Calu3 (cell line): Measurements from ENCODE around the gene FER. TPM values are rescaled to one million over a fixed set of nuclear protein-coding genes. Genes with fewer than 3 reads are reported as not detected.
"Not testable (repeated sequence)": the region's sequence is repeated elsewhere in the genome, so short reads cannot be mapped to it uniquely, and the experiment has no call there.

ENCODE experiments used
- BruUV-seq: library from RNA; stranded (reverse); fragments of 400-500 nt; replicated peaks from 2 replicates; lab custom pipeline; 2021; lab: Mats Ljungman, UMichigan
- CTCF ChIA-PET: fragments of 300-600 bp; sonication (Branson Sonifier 250); formaldehyde crosslinking; loops from one replicate; lab custom pipeline; 2022; ENCODE audit warnings: antibody characterized with exemption; lab: Charles Lee
- DNase-seq: peaks from one replicate; pipeline ENCODE4 v3.0.0; 2022
- H3K27ac Mint-ChIP-seq: one replicate; pipeline ENCODE4 v1.8.0; 2022; ENCODE audit warnings: mixed read lengths; ENCODE audit not compliant: unreplicated experiment
- H3K27me3 Mint-ChIP-seq: one replicate; pipeline ENCODE4 v1.8.0; 2022; ENCODE audit warnings: mixed read lengths; ENCODE audit not compliant: unreplicated experiment
- H3K36me3 Mint-ChIP-seq: one replicate; pipeline ENCODE4 v1.8.0; 2022; ENCODE audit warnings: mild to moderate bottlenecking, moderate library complexity, mixed read lengths; ENCODE audit not compliant: insufficient read depth, unreplicated experiment
- H3K4me1 Mint-ChIP-seq: one replicate; pipeline ENCODE4 v1.8.0; 2022; ENCODE audit warnings: mild to moderate bottlenecking, low read depth, mixed read lengths; ENCODE audit not compliant: unreplicated experiment
- H3K4me3 Mint-ChIP-seq: one replicate; pipeline ENCODE4 v1.8.0; 2022; ENCODE audit warnings: mild to moderate bottlenecking, low read depth, moderate library complexity, mixed read lengths; ENCODE audit not compliant: unreplicated experiment
- H3K9me3 Mint-ChIP-seq: one replicate; pipeline ENCODE4 v1.8.0; 2022; ENCODE audit warnings: low read depth, mixed read lengths; ENCODE audit not compliant: unreplicated experiment
- CTCF ChIP-seq: fragments of 200-600 bp; IDR thresholded peaks from one replicate; pipeline ENCODE4 v1.8.0; 2022; ENCODE audit warnings: antibody characterized with exemption; ENCODE audit not compliant: unreplicated experiment
- intact Hi-C: fragments of 100-400 bp; cut with micrococcal nuclease; formaldehyde crosslinking; loops from one replicate; pipeline ENCODE4 v1.10.0; 2022; ENCODE audit not compliant: unreplicated experiment
- total RNA-seq: library from RNA; stranded (reverse); gene quantifications from 2 replicates; pipeline ENCODE4 v1.2.3, GENCODE V29; 2022

FER gene
- total RNA-seq, 1 experiment from 2014 or later, result 32.9 TPM

GRCh38 chr5:108983461-108984092 is 235.9 kb downstream of the FER start:
- CTCF ChIA-PET, result no interaction called here
- H3K27me3 Mint-ChIP-seq, result no peaks in the 10 kb centered on the region
- no peaks in the 10 kb centered on the region for H3K4me1 Mint-ChIP-seq
- intact Hi-C loops, result no loop called here
- TF ChIP-seq CTCF, result no peak
- DNase-seq, result no peak
- H3K4me3 Mint-ChIP-seq, result no peak overlapping the region
- no peak overlapping the region for H3K27ac Mint-ChIP-seq
- BruUV-seq, result no TSS peak
- peaks cover 4% of the 10 kb centered on the region for H3K9me3 Mint-ChIP-seq
- H3K36me3 Mint-ChIP-seq, result no peaks in the 10 kb centered on the region

- Mint-ChIP-seq H3K36me3 (no peaks in the 10 kb centered on the region), H3K27ac (no peak overlapping the region), H3K9me3 (peaks cover 16% of the 10 kb centered on the region), H3K27me3 (no peaks in the 10 kb centered on the region), H3K4me1 (no peaks in the 10 kb centered on the region), H3K4me3 (no peak overlapping the region)
- no peak for TF ChIP-seq CTCF
- intact Hi-C loops, result no loop called here
- CTCF ChIA-PET, result no interaction called here
- DNase-seq, result no peak
- BruUV-seq, result no TSS peak
These were observed 242.2 kb downstream of the FER start for GRCh38 chr5:108989761-108990392.

- intact Hi-C loops, H3K36me3 Mint-ChIP-seq, H3K4me1 Mint-ChIP-seq, H3K4me3 Mint-ChIP-seq, BruUV-seq, DNase-seq, H3K27ac Mint-ChIP-seq, H3K27me3 Mint-ChIP-seq, CTCF ChIA-PET: not testable (repeated sequence)
- H3K9me3 Mint-ChIP-seq, result peaks cover 18% of the 10 kb centered on the region
These were observed 244.8 kb downstream of the FER start for GRCh38 chr5:108992396-108993085.

GRCh38 chr5:108993440-108993839 is 245.7 kb downstream of the FER start:
- H3K9me3 Mint-ChIP-seq, result peaks cover 16% of the 10 kb centered on the region
- BruUV-seq, H3K36me3 Mint-ChIP-seq, intact Hi-C loops, H3K27ac Mint-ChIP-seq, H3K4me1 Mint-ChIP-seq, DNase-seq, H3K27me3 Mint-ChIP-seq, H3K4me3 Mint-ChIP-seq, CTCF ChIA-PET: not testable (repeated sequence)

- Mint-ChIP-seq H3K36me3 (no peaks in the 10 kb centered on the region), H3K4me3 (no peak overlapping the region), H3K27ac (no peak overlapping the region), H3K9me3 (peaks cover 12% of the 10 kb centered on the region), H3K27me3 (no peaks in the 10 kb centered on the region), H3K4me1 (no peaks in the 10 kb centered on the region)
- no peak for TF ChIP-seq CTCF
- intact Hi-C loops, result no loop called here
- CTCF ChIA-PET, result interaction anchor here (0.7 kb wide), 2 partner anchors 279 to 1467 kb away, joined by 3 to 6 read pairs; no protein-coding TSS in a partner anchor
- DNase-seq, result no peak
- BruUV-seq, result no TSS peak
These were observed 250.0 kb downstream of the FER start for GRCh38 chr5:108997720-108998119.
